ENCODE data around the gene ADA.

ADA gene

DNA sequence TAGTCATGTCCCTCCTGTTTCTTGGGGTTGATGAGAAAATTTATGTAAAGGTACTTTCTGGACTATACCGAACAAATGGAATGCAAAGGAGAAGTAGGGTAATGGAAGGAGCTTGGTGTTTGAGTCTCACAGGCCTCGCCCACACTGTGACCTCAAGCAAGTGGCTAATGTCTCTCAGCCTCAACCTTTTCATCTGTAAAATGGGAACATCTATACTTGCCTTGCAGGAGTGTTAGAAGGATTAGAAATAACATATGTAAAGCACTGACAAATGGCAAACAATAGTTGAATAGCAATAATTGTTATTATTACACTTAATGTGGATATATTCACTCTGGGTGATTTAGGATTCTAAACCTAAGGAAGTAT is 78.0 kb downstream of the ADA start:
- DNase-seq: no peak

DNA sequence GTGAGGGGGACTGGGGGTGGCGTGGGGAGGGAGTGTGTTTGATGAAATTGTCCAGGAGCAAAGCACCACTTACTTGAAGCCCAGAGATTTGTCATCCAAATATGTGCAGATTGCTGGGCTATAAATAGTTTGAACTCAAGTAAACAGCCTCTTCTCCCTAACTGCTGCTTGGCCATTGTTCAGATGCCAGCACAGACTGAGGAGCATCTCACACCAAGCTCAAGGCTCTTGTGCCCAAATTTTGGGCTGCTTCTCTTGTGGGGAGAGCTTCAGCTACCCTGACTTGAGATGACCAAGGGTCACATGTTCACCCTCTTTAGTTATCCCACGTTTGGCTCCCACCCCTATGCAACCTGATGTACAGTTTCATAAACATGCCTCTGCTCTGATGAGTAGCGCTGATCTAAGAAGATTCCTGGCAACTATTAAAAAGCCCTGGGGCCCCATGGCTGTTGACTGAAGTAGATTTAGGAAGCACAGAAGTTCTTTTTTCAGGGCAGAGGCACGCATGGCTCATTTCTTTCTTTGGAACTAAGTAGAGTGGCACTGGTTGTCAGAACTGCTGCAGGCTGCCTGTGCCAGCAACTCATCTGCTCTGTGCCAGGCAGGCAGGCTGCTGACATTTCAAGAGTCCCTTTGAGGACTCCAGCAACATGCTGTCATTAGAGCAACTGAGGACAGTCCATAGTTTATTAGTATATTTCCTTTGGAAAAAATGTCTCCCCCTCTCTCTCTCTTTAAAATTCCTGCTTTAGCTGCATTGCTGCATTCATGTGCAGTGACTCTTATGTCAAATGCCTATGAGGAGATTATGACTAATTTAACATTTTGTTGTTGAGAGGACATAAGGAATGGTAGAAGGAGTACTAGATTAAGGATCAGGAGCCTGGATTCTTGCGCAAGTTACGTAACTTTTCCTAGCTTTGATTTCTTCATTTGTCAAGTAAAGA is 78.7 kb downstream of the ADA start:
- peak; percentile 15 for DNase-seq

DNA sequence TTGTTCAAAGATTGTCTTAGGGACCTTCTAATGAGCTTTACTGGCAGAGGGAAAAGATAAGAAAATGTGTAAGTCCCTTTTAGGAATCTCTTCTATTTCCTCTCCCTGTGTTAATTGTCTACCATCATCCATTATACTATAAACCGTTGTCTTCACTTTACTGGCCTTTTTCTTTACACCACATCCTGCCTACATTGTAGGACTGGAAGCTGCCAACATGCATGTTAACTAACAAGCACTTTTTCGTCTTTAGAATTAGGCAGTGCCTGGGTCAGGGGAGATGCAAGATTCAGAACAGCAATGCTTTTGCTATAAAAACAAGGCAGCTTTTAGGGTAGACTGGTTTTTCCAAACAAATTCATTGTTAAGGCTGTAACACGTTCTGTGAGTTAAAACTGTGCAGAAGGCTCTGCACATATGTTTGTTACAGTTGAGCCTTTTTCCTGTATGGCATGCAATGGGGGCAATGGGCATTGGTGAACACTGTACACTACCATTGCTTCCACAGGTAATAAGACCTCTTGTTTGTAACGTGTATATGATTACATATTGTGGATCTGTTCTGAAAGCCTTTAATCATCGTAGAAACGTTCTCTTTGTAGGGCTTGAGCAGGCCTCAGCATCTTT is 80.0 kb downstream of the ADA start:
- DNase-seq: no peak

DNA sequence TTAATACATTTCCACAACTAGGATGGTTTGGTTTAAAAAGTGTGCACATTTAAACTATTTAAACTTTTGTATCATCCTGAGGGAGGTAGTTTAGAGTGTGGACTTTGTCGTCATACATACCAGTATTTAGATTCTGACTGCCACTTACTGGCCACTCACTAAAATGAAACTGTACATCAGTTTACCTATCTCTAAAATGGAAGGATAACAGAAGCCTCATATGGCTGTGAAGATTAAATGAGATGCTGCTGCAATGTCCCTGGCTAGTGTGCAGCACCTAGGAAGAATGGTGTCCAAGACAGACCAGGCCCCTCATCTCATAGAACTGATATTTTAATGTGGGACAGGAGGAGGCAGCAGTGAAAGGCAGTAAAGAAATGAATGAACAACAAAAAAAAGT is 81.1 kb downstream of the ADA start:
- no peak for DNase-seq
